Suprapubic skin (tissue), 4 donors: ENCODE results near the gene ZNF223. TPM values are rescaled to one million over a fixed set of nuclear protein-coding genes. Genes with fewer than 3 reads are reported as not detected.

ENCODE experiments used
- DNase-seq, 2 donors: peaks; one replicate each; pipeline ENCODE4 v3.0.0-alpha.2; 2019; ENCODE audit warnings: low spot score in 2 of 2
- H3K27ac ChIP-seq: fragments of 200-600 bp; sonication (generic); one replicate; pipeline ENCODE4 v1.5.1; 2019
- H3K27me3 ChIP-seq: fragments of 200-600 bp; sonication (generic); one replicate; pipeline ENCODE4 v1.5.1; 2019
- H3K36me3 ChIP-seq: fragments of 200-600 bp; sonication (generic); one replicate; pipeline ENCODE4 v1.5.1; 2019
- H3K4me1 ChIP-seq: fragments of 200-600 bp; sonication (generic); one replicate; pipeline ENCODE4 v1.5.1; 2019
- H3K4me3 ChIP-seq: fragments of 200-600 bp; sonication (generic); one replicate; pipeline ENCODE4 v1.5.1; 2019; ENCODE audit warnings: mild to moderate bottlenecking
- H3K9me3 ChIP-seq: fragments of 200-600 bp; sonication (generic); one replicate; pipeline ENCODE4 v1.5.1; 2019
- EP300 ChIP-seq: sonication (generic); formaldehyde crosslinking; IDR thresholded peaks from one replicate; pipeline ENCODE4 v1.6.1; 2017; ENCODE audit warnings: antibody characterized with exemption
- POLR2A ChIP-seq, 2 donors: fragments of 450-650 bp; IDR thresholded peaks; one replicate each; pipeline ENCODE4 v1.6.1; 2017; ENCODE audit warnings: antibody characterized with exemption in 2 of 2, mild to moderate bottlenecking in 2 of 2, moderate library complexity in 2 of 2
- POLR2AphosphoS5 ChIP-seq, 3 donors: sonication (generic); formaldehyde crosslinking; IDR thresholded peaks; one replicate each; pipeline ENCODE4 v1.6.1; 2017; ENCODE audit warnings: antibody characterized with exemption in 3 of 3
- WGBS: methylation state at CpG from one replicate; pipeline ENCODE4 v1.1.5; 2018; 5-methylcytosine and 5-hydroxymethylcytosine counted together
- total RNA-seq, 4 donors: library from RNA; depleted of rRNA; stranded (reverse); fragments of >200 nt; gene quantifications; one replicate each; pipeline ENCODE4 v1.1.0, GENCODE V29; 2016
- TF ChIP-seq, protein P1 (sequence below), 2 donors: fragments of 200-600 bp in 1 of 2; fragments of 450-650 bp in 1 of 2; sonication (generic) in 1 of 2; IDR thresholded peaks; one replicate each; pipeline ENCODE4 v1.5.1; 2016 to 2019; ENCODE audit warnings: antibody characterized with exemption in 2 of 2, mild to moderate bottlenecking in 1 of 2, moderate library complexity in 1 of 2

Gene ZNF223
- 10 to 100 TPM in 1 of 4 donors, 1 to 10 TPM in 3; 1.3 to 13.4 (median 5.7) TPM for total RNA-seq

DNA sequence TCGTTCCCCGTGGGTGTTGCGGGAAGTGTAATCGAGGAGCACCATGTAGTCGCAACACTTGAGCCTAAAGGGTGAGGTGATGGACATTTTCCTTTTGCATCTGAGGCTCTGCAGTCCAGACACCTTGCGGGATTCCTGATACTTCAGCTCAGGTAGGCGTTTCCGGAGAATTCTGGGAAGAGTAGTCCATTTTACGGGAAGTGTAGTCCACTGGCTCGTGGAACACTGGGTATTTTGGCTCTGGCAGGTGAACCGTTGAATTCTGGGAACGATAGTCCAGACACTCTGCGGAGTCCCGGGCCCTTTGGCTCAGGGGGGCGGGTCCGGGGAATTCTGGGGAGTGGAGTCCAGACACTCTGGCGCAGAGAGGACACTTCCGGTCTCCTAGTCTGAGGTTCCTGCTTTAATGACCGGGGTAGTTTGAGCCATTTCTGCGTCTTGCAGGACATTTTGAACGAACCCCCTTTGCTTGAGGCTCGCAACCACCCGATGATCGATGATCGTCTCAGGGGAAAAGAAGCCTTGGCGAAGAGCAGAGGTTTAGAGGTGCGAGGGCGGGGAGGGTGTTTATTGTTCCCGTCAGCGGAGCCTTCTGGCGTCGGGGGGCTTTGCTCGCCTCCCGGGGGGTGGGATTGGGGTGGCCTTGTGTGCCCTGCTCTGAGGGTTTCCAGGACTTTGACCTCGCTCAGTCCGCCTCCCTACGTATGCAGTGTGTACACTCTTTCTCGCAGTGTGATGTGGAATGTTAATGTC lies at the start of gene ZNF223:
Gene ZNF223, plus strand, starts transcription at position 387 of the 753 bp plus-strand sequence. CDS start 3,141 bp downstream, outside the sequence.
- Histone ChIP-seq H3K4me3 (peak within 1 kb of the TSS; percentile 73), H3K9me3 (no peaks in the 10 kb centered on the region), H3K36me3 (peaks cover 11% of the 10 kb centered on the region), H3K4me1 (peaks cover 16% of the 10 kb centered on the region), H3K27ac (peak within 1 kb of the TSS; percentile 31), H3K27me3 (peaks cover 16% of the 10 kb centered on the region)
- DNase-seq = peak; percentile 96
- TF ChIP-seq EP300 (no peak), POLR2AphosphoS5 (IDR thresholded peaks at IDR 0.05) (peak in 2 of 3 donors; percentile 62 to 65)
- WGBS = under 1% methylated on average over 33 of the region's 38 CpGs

DNA sequence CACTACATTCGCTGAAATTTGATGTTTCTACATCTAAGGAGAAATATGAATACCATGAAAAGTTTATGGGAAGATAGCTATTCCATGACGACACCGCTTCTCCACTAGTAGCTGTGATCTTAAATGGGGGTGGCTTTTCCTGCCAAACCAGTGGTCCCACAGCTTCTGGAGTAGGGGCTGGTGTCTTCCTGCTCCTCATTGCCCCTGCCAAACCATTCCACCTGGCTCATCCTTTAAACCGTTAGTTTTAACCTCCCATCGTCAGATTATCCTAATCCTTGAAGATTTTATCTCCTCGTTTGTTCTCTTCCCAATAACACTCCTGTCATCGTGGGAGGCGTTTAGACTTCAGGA lies 49.6 kb upstream of the ZNF223 start:
- H3K27ac ChIP-seq = no peak overlapping the region
- H3K4me1 ChIP-seq = peaks cover 11% of the 10 kb centered on the region
- DNase-seq = no peak
- H3K4me3 ChIP-seq = peak overlapping the region; percentile 91
- WGBS = 14% methylated on average over 8 of the region's 8 CpGs
- peaks cover 11% of the 10 kb centered on the region for H3K36me3 ChIP-seq
- no peaks in the 10 kb centered on the region for H3K27me3 ChIP-seq
- H3K9me3 ChIP-seq = peaks cover 6% of the 10 kb centered on the region
- TF ChIP-seq, protein P1, sequence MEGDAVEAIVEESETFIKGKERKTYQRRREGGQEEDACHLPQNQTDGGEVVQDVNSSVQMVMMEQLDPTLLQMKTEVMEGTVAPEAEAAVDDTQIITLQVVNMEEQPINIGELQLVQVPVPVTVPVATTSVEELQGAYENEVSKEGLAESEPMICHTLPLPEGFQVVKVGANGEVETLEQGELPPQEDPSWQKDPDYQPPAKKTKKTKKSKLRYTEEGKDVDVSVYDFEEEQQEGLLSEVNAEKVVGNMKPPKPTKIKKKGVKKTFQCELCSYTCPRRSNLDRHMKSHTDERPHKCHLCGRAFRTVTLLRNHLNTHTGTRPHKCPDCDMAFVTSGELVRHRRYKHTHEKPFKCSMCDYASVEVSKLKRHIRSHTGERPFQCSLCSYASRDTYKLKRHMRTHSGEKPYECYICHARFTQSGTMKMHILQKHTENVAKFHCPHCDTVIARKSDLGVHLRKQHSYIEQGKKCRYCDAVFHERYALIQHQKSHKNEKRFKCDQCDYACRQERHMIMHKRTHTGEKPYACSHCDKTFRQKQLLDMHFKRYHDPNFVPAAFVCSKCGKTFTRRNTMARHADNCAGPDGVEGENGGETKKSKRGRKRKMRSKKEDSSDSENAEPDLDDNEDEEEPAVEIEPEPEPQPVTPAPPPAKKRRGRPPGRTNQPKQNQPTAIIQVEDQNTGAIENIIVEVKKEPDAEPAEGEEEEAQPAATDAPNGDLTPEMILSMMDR (IDR thresholded peaks at IDR 0.05) = no peak
- TF ChIP-seq POLR2AphosphoS5 (IDR thresholded peaks at IDR 0.05) (no peak), POLR2A (IDR thresholded peaks at IDR 0.05) (no peak), EP300 (no peak)

DNA sequence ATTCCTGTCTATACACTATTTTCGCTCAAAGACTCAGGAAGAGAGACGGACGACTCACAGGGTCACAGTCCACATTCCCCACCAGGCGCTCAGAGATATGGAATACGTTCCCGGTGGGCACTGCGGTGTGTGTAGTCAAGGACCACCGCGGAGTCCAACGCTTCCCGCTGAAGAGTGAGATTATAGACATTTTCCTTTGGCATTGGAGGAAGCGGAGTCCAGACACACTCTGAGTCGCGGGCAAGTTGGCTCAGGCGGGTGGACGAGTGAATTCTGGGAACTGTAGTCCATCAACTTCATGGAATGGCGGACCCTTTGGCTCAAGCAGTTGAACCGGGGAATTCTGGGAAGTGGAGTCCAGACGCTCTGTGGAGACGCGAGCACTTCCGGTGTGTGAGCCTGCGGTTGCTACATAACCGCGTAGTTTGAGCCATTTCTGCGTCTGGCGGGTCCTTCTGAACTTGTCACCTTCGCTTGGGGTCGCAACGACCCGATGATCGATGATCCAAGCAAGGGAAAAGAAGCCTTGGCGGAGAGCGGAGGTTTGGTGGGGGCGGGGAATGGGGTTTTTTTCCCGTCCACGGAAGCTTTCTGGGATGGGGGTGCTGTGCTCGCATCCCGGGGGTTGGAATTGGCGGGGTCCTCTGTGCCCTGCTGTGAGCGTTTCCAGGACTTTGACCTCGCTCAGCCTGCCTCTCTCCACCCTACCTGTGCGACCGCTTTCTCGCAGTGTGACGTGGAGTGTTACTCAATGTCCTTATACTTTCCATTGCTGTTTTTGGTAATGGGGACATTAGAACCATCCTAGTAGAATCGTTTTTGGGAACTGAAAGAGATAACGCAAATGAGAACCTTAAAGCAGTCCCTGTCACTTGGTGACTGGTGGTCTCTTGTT lies 49.0 kb upstream of the ZNF223 start, which contains the start of gene ZNF230:
Gene ZNF230, plus strand, starts transcription at position 392 of the 895 bp plus-strand sequence. CDS start 4,122 bp downstream, outside the sequence.
- peak; percentile 95 for DNase-seq
- H3K27ac ChIP-seq = peak within 1 kb of the TSS; percentile 67
- peak in 1 of 3 donors; percentile 67 for TF ChIP-seq POLR2AphosphoS5 (IDR thresholded peaks at IDR 0.05)
- TF ChIP-seq POLR2A (IDR thresholded peaks at IDR 0.05) = no peak
- peaks cover 11% of the 10 kb centered on the region for H3K4me1 ChIP-seq
- H3K4me3 ChIP-seq = peak within 1 kb of the TSS; percentile 91
- no peaks in the 10 kb centered on the region for H3K27me3 ChIP-seq
- 1% methylated on average over 47 of the region's 48 CpGs for WGBS
- peaks cover 12% of the 10 kb centered on the region for H3K36me3 ChIP-seq
- H3K9me3 ChIP-seq = peaks cover 11% of the 10 kb centered on the region

DNA sequence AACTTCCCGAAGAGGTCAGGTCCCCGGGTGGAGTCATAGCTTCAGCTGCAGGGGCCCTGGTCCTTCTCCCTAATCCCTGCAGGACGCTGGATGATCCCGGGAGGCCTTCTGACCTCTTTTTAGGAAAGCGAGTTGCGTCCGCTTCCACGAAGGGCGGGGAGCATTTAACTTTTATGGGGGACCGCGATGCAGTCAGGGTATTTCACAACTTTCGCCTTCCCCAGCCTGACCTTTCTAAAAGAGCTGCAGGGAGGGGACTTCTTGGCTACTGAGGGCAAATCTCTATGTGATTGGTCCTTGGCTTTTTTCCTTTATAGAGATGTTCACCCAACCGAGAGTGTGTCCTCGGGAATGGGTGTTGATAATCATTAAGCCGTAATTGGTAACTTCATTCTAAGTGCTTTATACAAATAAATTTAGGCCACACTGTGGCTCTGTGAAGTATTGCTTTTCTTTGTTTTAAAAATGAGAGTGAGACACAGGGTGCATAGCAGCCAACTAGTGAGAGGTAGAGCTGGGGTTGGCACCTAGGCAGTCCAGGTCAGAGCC lies 48.3 kb upstream of the ZNF223 start:
- no peak for TF ChIP-seq POLR2A (IDR thresholded peaks at IDR 0.05)
- no peak for TF ChIP-seq POLR2AphosphoS5 (IDR thresholded peaks at IDR 0.05)
- TF ChIP-seq, protein P1 (IDR thresholded peaks at IDR 0.05) = no peak
- no peak for TF ChIP-seq EP300
- peak overlapping the region; percentile 91 for H3K4me3 ChIP-seq
- H3K27ac ChIP-seq = peak overlapping the region; percentile 67
- peaks cover 11% of the 10 kb centered on the region for H3K9me3 ChIP-seq
- H3K27me3 ChIP-seq = no peaks in the 10 kb centered on the region
- under 1% methylated on average over 9 of the region's 15 CpGs for WGBS
- H3K36me3 ChIP-seq = peaks cover 19% of the 10 kb centered on the region
- H3K4me1 ChIP-seq = peaks cover 11% of the 10 kb centered on the region
- DNase-seq = no peak

DNA sequence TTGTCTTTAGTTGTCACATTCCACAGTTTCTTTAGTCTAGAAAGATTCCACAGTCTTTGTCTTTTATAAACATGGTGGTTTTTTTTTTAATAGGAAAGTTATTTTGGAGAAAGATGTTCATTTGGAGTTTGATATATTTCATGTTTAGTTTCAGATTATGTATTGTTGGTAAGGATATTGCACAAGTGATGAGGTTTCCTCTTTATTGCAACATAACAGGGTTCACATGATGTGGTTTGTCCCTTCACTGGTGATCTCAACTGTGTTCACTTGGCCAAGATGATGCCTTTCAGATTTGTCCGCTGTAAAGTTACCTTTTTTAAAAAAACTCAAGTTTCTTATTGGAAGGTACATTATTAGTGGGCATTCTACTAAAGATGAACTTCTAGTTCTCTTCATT lies 45.9 kb upstream of the ZNF223 start:
- Histone ChIP-seq H3K27ac (no peak overlapping the region), H3K9me3 (peaks cover 28% of the 10 kb centered on the region)
- WGBS = 91% methylated on average over 1 of the region's 1 CpG

DNA sequence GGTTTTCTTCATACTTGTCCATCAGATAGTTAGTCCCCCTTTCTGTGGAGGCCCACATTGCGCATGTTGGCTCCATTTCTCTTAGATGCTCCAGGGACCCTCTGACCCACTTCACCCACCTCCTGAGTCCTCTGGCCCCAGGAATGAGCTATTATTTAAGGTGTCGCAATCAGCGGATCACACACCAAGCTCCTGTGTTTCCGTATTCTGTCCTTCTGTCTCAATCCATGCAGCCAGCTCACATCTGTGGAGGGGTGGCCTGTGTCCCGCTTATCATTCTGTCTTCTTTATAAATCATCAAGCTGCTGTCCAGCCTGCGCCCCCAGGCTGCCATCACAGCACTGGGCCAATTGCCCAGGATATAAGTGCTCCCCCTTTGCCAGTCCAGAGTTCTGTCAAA lies 44.4 kb upstream of the ZNF223 start:
- over 99% methylated on average over 6 of the region's 6 CpGs for WGBS
- peaks cover 39% of the 10 kb centered on the region for H3K9me3 ChIP-seq
- TF ChIP-seq POLR2A (IDR thresholded peaks at IDR 0.05) (no peak), EP300 (no peak), POLR2AphosphoS5 (IDR thresholded peaks at IDR 0.05) (no peak)
- TF ChIP-seq, protein P1 (IDR thresholded peaks at IDR 0.05) = no peak

More for the DNA sequence above, 45.9 kb upstream of the ZNF223 start:
- peaks cover 44% of the 10 kb centered on the region for H3K36me3 ChIP-seq
- DNase-seq = no peak
- no peaks in the 10 kb centered on the region for H3K27me3 ChIP-seq
- peaks cover 11% of the 10 kb centered on the region for H3K4me1 ChIP-seq
- no peak for TF ChIP-seq EP300
- no peak for TF ChIP-seq POLR2A (IDR thresholded peaks at IDR 0.05)
- H3K4me3 ChIP-seq = no peak overlapping the region

More for the DNA sequence above, 44.4 kb upstream of the ZNF223 start:
- H3K27ac ChIP-seq = no peak overlapping the region
- no peaks in the 10 kb centered on the region for H3K27me3 ChIP-seq
- no peak for DNase-seq
- no peak overlapping the region for H3K4me3 ChIP-seq
- peaks cover 11% of the 10 kb centered on the region for H3K4me1 ChIP-seq
- H3K36me3 ChIP-seq = peaks cover 56% of the 10 kb centered on the region
